ENCODE results near the gene OSBP2. TPM values are rescaled to one million over a fixed set of nuclear protein-coding genes. Genes with fewer than 3 reads are reported as not detected.

Gene OSBP2
- polyA plus RNA-seq, 2 of the 4 experiments (the other 2 are of a cell fraction) = 2.7 to 6.0 TPM

GRCh38 chr22:30681831-30682230 lies 12.8 kb upstream of the OSBP2 start (continued):
- no peak for TF ChIP-seq MAZ (IDR thresholded peaks at IDR 0.05; ENCODE audit: borderline replicate concordance, low read depth, low read length)
- no peak for TF ChIP-seq HEYL (CRISPR knock-in tag; IDR thresholded peaks at IDR 0.05)
- no peak for TF ChIP-seq CEBPB (IDR thresholded peaks at IDR 0.05)
- TF ChIP-seq JUN (IDR thresholded peaks at IDR 0.05) = no peak
- no peak for TF ChIP-seq HMGXB4 (CRISPR knock-in tag; IDR thresholded peaks at IDR 0.05; ENCODE audit: borderline replicate concordance)
- no peak for TF ChIP-seq ATOH8 (CRISPR knock-in tag; IDR thresholded peaks at IDR 0.05; ENCODE audit: low read depth)
- no peak for TF ChIP-seq NFE2L2 (conservative IDR thresholded peaks at IDR 0.05; ENCODE audit: low read length)
- no peak for TF ChIP-seq HOXB13 (CRISPR knock-in tag; IDR thresholded peaks at IDR 0.05; ENCODE audit: low read depth)

- ChIA-PET CTCF (interaction anchor here (0.6 to 1.5 kb wide), 2 partner anchors 50 to 144 kb away, joined by 4 to 5 read pairs; no protein-coding TSS in a partner anchor), POLR2A (no interaction called here)
- TF ChIP-seq RARB (CRISPR knock-in tag; IDR thresholded peaks at IDR 0.05) (no peak), E2F6 (IDR thresholded peaks at IDR 0.05; ENCODE audit: borderline replicate concordance, low read depth) (no peak), SREBF2 (IDR thresholded peaks at IDR 0.05) (no peak), POLR2AphosphoS2 (conservative IDR thresholded peaks at IDR 0.05; ENCODE audit: low read length) (no peak), HEYL (CRISPR knock-in tag; IDR thresholded peaks at IDR 0.05) (no peak)
- 67% methylated on average over 7 of the region's 7 CpGs for WGBS (ENCODE audit: missing lambda C conversion rate)
- H3K4me2 ChIP-seq = no peak overlapping the region
- no peak for FAIRE-seq
- H3K4me1 ChIP-seq = no peaks in the 10 kb centered on the region
- H3K4me3 ChIP-seq = no peak overlapping the region
- no peak for DNase-seq (ENCODE audit: low read depth in 1 of 2, low spot score in 1 of 2)
- no peak for ATAC-seq
- no peak overlapping the region for H3K27ac ChIP-seq
- no peaks in the 10 kb centered on the region for H3K9me3 ChIP-seq
These were observed 9.5 kb upstream of the OSBP2 start for GRCh38 chr22:30685178-30685577.

GRCh38 chr22:30687358-30687757 lies 7.3 kb upstream of the OSBP2 start:
- ChIA-PET POLR2A (no interaction called here), CTCF (no interaction called here)
- no peaks in the 10 kb centered on the region for H3K4me1 ChIP-seq
- no peak for ATAC-seq
- no peak for FAIRE-seq
- H3K27ac ChIP-seq = no peak overlapping the region
- H3K4me2 ChIP-seq = no peak overlapping the region
- H3K4me3 ChIP-seq = no peak overlapping the region
- no peaks in the 10 kb centered on the region for H3K9me3 ChIP-seq
- TF ChIP-seq RNF2 (IDR thresholded peaks at IDR 0.05; ENCODE audit: borderline replicate concordance, low read depth) (no peak), RAD21 (conservative IDR thresholded peaks at IDR 0.05 in 1 of 2, IDR thresholded peaks at IDR 0.05 in 1 of 2) (no peak), GATA3 (IDR thresholded peaks at IDR 0.05; ENCODE audit: borderline replicate concordance) (no peak), MAX (IDR thresholded peaks at IDR 0.05) (no peak), CBX8 (IDR thresholded peaks at IDR 0.05) (no peak), SREBF2 (IDR thresholded peaks at IDR 0.05) (no peak), USF2 (IDR thresholded peaks at IDR 0.05) (no peak), FOSL2 (IDR thresholded peaks at IDR 0.05) (no peak), FOSL2 (CRISPR knock-in tag; IDR thresholded peaks at IDR 0.05) (no peak), HOXB5 (CRISPR knock-in tag; IDR thresholded peaks at IDR 0.05) (no peak), FOXS1 (CRISPR knock-in tag; IDR thresholded peaks at IDR 0.05) (no peak), REST (IDR thresholded peaks at IDR 0.05) (no peak), KDM1A (IDR thresholded peaks at IDR 0.05; ENCODE audit: low read depth) (no peak), TFCP2L1 (CRISPR knock-in tag; IDR thresholded peaks at IDR 0.05) (no peak), EHF (CRISPR knock-in tag; IDR thresholded peaks at IDR 0.05) (no peak), JUNB (IDR thresholded peaks at IDR 0.05) (no peak), ATOH8 (CRISPR knock-in tag; IDR thresholded peaks at IDR 0.05; ENCODE audit: low read depth) (no peak), CEBPB (IDR thresholded peaks at IDR 0.05) (no peak), POLR2A (IDR thresholded peaks at IDR 0.05; ENCODE audit: low read length) (no peak), ZC3H11A (IDR thresholded peaks at IDR 0.05) (no peak)
- DNase-seq (ENCODE audit: low read depth in 1 of 2, low spot score in 1 of 2) = no peak
- WGBS (ENCODE audit: missing lambda C conversion rate) = 81% methylated on average over 4 of the region's 4 CpGs

Data from A549 (cell line).